HFFc6 (cell line): ENCODE measurements around the gene FOXK2. TPM values are rescaled to one million over a fixed set of nuclear protein-coding genes. Genes with fewer than 3 reads are reported as not detected.

ENCODE experiments used
- DNase-seq: peaks from one replicate; pipeline ENCODE4 v3.0.0-alpha.2; 2018
- H3K27ac Mint-ChIP-seq: 2 replicates; pipeline ENCODE4 v1.8.0; 2020; ENCODE audit warnings: mild to moderate bottlenecking, mixed read lengths
- H3K27me3 Mint-ChIP-seq: 2 replicates; pipeline ENCODE4 v1.8.0; 2021; ENCODE audit warnings: mild to moderate bottlenecking, moderate library complexity, mixed read lengths; ENCODE audit not compliant: insufficient read depth
- H3K36me3 Mint-ChIP-seq: 2 replicates; pipeline ENCODE4 v1.8.0; 2021; ENCODE audit warnings: low read depth, mixed read lengths
- H3K4me1 Mint-ChIP-seq: 2 replicates; pipeline ENCODE4 v1.8.0; 2020; ENCODE audit warnings: low read depth, mixed read lengths
- H3K4me3 Mint-ChIP-seq: 2 replicates; pipeline ENCODE4 v1.8.0; 2020; ENCODE audit warnings: mild to moderate bottlenecking, moderate library complexity, mixed read lengths
- H3K9me3 Mint-ChIP-seq: 2 replicates; pipeline ENCODE4 v1.8.0; 2020; ENCODE audit warnings: mild to moderate bottlenecking, mixed read lengths
- CTCF ChIP-seq: fragments of 200-600 bp; sonication (generic); IDR thresholded peaks from 2 replicates; pipeline ENCODE4 v1.5.0; 2021; ENCODE audit warnings: antibody characterized with exemption, mild to moderate bottlenecking
- total RNA-seq, 6 experiments: library from RNA; stranded (reverse); fragmentation: NEBNext Ultra II Directional; extraction: Animal tissue kit (Norgen Biotek cat#: 25700); gene quantifications; 2 replicates in 1 of 6; 3 replicates in 5 of 6; pipeline ENCODE4 v1.2.3, GENCODE V29; 2021

The FOXK2 gene
- total RNA-seq, 6 experiments from 2014 or later = 38.6 to 46.3 (median 41.1) TPM

DNA sequence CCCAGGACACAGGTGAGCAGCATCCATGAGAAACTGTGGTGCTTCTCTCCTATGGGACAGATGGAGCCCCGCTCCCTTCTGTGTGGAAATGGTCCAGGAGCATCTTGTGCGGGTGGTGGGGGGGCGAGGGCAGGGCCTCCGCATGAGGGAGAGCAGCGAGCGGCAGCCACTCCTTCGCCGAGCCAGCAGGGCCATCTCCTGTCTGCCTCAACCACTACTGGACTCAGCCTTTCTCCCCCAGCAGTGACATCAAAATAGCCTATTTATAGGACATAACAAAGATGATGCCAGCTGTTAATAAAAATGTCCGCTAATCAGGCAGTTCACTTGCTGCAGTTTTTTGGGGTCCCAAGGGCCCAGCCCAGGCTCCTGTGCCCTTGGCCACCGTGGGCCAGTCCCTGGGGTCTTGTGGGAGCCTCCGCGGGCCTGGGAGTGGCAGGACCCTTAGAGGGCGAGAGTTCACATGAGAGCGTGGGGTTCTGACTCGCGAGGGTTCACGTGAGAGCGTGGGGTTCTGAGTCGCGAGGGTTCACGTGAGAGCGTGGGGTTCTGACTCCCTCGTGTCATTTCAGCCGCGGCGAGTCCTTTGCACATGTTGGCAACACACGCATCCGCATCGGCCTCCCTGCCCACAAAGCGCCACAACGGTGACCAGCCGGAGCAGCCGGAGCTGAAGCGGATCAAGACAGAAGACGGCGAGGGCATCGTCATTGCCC is 81.4 kb downstream of the FOXK2 start:
- Mint-ChIP-seq H3K36me3 (peaks cover 39% of the 10 kb centered on the region), H3K9me3 (no peaks in the 10 kb centered on the region), H3K27ac (no peak overlapping the region; the same call in 1 of the 2 replicates), H3K4me1 (no peaks in the 10 kb centered on the region; the same call in 1 of the 2 replicates), H3K27me3 (peaks cover 2% of the 10 kb centered on the region; the same call in 1 of the 2 replicates), H3K4me3 (no peak overlapping the region)
- TF ChIP-seq CTCF = no peak
- DNase-seq = no peak

DNA sequence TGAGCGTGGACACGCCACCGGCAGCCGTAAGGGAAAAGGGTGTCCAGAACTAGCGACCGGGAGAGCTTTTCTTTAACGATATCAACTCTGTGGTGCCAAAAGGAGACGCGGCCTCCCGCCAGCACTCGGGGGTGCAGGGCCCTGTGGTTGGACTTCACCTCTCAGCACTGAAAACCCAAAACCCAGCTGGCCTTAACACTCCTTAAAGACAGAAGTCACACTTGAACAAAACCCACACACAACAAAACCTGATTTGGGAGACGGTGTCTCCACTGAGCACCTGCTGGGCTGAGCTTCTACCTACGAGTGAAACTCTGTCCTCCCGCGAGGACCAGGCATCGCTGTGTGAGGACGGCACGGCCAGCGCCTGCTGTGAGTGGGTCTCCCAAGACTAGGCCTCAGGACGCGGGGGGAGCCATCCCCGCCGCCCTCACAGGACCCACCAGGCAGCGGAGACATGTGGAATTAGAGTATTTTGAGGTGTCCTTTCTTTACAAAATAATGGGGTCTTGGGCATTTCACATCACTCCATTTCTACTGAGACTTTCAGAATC is 82.0 kb downstream of the FOXK2 start:
- H3K4me3 Mint-ChIP-seq = no peak overlapping the region
- no peak for TF ChIP-seq CTCF
- H3K9me3 Mint-ChIP-seq = no peaks in the 10 kb centered on the region
- peaks cover 2% of the 10 kb centered on the region for H3K27me3 Mint-ChIP-seq
- peaks cover 42% of the 10 kb centered on the region for H3K36me3 Mint-ChIP-seq
- DNase-seq = no peak
- H3K27ac Mint-ChIP-seq = no peak overlapping the region
- no peaks in the 10 kb centered on the region; the same call in 1 of the 2 replicates for H3K4me1 Mint-ChIP-seq

GRCh38 chr17:82602487-82602886 is 83.0 kb downstream of the FOXK2 start:
- H3K4me3 Mint-ChIP-seq = no peak overlapping the region
- no peak for TF ChIP-seq CTCF
- H3K9me3 Mint-ChIP-seq = no peaks in the 10 kb centered on the region
- DNase-seq = no peak
- H3K27ac Mint-ChIP-seq = no peak overlapping the region
- H3K36me3 Mint-ChIP-seq = peaks cover 45% of the 10 kb centered on the region
- H3K4me1 Mint-ChIP-seq = no peaks in the 10 kb centered on the region; the same call in 1 of the 2 replicates
- peaks cover 2% of the 10 kb centered on the region for H3K27me3 Mint-ChIP-seq

- Mint-ChIP-seq H3K4me3 (no peak overlapping the region), H3K36me3 (peaks cover 41% of the 10 kb centered on the region), H3K4me1 (no peaks in the 10 kb centered on the region; the same call in 1 of the 2 replicates), H3K9me3 (no peaks in the 10 kb centered on the region), H3K27me3 (peaks cover 2% of the 10 kb centered on the region), H3K27ac (peak overlapping the region; percentile 10; the same call in 1 of the 2 replicates)
- no peak for TF ChIP-seq CTCF
- DNase-seq = no peak
These were observed 83.6 kb downstream of the FOXK2 start for GRCh38 chr17:82602986-82603710.

GRCh38 chr17:82603981-82604448 is 84.5 kb downstream of the FOXK2 start:
- Mint-ChIP-seq H3K4me1 (no peaks in the 10 kb centered on the region; the same call in 1 of the 2 replicates), H3K9me3 (no peaks in the 10 kb centered on the region), H3K27me3 (peaks cover 2% of the 10 kb centered on the region), H3K27ac (no peak overlapping the region), H3K36me3 (peaks cover 39% of the 10 kb centered on the region), H3K4me3 (no peak overlapping the region)
- DNase-seq = no peak
- no peak for TF ChIP-seq CTCF
